Testis (tissue), 2 donors: ENCODE data around the gene MEF2C.

Experiments
- CTCF ChIP-seq, 3 experiments: fragments of 450-650 bp in 2 of 3; fragments of 200-600 bp in 1 of 3; sonication (generic) in 1 of 3; IDR thresholded peaks; one replicate each; pipeline ENCODE4 v1.5.1; 2016 to 2019; ENCODE audit warnings: antibody characterized with exemption in 3 of 3, mild to moderate bottlenecking in 2 of 3, moderate library complexity in 1 of 3
- POLR2A ChIP-seq: fragments of 450-650 bp; IDR thresholded peaks from one replicate; pipeline ENCODE4 v1.6.1; 2017; ENCODE audit warnings: antibody characterized with exemption, mild to moderate bottlenecking, moderate library complexity

DNA sequence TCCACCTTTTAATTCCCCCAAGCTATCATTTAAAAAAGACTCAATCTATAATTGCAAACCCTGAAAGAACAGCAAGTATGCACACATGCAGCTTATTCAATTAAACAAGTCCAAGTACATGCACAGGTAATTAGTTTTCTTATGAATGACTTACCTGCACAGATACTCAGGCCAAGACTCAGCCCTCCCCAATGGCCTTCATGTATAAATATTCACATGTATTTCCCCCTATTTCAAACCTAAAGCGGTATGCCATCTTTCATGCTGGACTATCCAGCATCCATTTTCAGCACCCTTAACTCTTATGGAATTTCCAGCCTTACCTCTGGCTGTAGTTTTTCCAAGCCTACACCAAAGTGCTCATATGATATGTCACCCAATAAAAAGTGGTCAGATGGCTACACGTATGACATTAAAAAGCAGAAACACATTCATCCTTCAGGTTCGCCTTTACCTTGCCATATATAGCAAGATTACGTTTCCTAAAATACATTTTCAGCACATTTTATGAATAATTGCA lies 205.5 kb downstream of the MEF2C start:
- TF ChIP-seq POLR2A, result no peak
- TF ChIP-seq CTCF (IDR thresholded peaks at IDR 0.05), result no peak
